GM21737 (cell line): ENCODE data around the gene PALLD.

ENCODE experiments used
- ATAC-seq: cut with Tn5 transposase; IDR thresholded peaks from one replicate; pipeline ENCODE4 v1.9.1; 2021; ENCODE audit warnings: mild to moderate bottlenecking, moderate library complexity; ENCODE audit not compliant: unreplicated experiment

PALLD gene

DNA sequence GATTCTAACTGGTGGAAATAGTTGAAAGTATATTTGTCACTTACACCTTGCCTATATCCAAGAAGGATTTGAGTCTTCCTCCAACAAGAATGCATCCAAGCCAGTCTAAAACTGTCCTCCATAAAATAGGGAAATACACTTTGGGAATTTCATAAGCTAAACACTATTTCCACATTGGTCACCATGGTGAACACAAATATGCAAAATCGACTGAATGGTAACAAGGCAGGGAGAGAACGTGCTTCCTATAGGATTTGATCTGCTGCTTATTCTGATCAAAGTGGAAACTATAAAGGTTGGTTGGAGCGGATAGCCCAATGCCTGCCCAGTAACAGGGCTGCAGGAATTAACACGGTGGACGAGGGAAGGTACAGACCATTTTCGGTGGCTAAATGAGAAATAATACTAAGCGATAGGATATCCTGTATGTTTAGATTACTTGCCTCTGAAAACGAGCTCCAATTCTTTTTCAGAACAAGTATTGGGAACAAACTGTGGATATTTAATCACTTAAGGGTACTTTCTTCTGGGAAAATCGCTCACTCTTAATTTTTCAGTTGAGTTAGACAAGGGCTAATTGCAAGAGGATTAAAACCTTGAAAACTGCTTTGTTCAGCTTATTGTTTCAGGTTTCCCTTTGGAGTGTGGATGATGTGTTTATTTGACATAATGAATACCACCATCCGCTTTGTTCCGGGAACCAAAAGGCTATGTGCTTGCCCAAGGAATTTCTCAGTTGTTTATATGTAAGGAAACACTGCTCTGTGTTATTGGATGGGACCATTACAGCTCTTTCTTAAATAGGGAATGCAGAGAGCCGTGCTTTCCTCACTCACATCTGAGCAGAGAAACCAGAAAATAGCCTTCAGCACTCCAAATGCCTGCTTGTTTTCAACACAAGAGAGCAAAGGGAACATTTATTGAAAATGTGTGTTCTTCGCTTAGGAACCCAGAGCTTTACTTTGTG, 318.8 kb downstream of the PALLD start:
- no peak for ATAC-seq

DNA sequence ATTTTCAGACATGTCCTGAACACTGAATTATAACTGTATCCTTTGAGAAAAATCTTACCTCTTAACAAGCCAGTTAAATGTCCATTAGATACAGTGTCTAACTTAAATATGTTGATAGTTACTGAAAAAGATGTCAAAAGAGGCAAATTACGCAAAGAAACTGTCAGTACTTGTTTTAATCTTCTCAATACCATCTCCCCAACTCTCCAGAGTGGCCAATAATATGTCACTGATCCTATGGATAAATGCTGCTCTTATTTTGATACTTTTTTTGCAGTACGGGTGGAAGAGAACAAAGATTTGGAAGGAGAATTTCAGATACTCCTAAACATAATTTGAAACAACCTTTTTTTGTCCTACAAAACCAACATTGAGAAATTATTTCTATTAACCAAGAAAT, 320.5 kb downstream of the PALLD start:
- ATAC-seq: no peak

DNA sequence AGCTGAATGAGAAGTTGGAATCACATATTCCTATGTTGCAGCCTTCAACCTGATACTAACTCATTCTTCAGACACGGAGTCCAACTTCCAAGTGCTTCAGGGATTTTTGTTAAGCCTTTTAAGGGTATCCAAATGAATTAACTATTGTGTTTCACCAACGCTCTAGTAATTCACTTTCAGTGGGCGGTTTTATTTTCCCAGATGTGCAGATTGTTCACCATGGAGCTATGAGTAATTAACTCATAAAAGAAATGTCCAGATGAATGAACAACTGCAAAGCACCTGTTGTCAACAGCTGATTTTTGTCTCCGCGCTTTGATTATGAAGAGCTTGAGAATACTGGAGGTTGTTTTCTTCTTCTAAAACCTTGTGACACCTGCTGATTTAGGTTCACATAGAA, 325.6 kb downstream of the PALLD start:
- ATAC-seq: no peak

DNA sequence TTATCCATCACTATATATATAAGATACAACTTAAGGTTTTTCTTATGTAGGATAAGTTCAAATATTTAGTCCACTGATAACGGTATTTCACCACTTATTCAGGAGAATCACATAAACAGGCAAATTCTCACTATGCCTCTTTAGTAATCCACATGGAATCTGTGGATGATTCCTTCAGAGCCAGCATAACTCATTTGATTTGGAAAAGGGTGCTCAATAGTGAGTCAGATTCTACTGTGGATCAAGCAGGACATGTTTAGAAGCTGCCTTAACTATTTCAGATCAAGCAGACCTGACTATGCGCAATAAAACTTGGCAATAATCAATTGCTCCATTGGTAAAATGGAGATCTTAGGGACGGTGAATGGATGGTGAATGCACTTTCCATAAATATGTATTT, 329.1 kb downstream of the PALLD start:
- ATAC-seq: no peak

DNA sequence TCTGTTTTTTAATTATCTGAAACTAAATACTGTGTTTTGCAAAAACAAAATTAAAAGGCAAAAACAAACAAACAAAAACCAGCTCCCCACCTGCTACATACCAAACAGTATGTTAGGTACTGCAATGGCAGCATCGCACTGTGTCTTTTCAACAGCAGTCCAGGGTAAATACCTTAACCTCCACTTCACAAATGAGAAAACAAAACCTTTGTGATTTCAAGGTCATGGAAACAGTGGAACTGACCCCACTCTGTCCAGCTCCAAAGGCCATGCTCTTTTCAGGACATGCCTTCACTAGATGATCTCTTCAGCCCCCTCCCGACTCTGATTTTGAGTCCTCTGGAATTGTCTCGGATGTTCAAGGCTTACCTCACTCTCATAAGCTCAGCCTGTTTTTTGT, 329.8 kb downstream of the PALLD start:
- ATAC-seq: no peak

DNA sequence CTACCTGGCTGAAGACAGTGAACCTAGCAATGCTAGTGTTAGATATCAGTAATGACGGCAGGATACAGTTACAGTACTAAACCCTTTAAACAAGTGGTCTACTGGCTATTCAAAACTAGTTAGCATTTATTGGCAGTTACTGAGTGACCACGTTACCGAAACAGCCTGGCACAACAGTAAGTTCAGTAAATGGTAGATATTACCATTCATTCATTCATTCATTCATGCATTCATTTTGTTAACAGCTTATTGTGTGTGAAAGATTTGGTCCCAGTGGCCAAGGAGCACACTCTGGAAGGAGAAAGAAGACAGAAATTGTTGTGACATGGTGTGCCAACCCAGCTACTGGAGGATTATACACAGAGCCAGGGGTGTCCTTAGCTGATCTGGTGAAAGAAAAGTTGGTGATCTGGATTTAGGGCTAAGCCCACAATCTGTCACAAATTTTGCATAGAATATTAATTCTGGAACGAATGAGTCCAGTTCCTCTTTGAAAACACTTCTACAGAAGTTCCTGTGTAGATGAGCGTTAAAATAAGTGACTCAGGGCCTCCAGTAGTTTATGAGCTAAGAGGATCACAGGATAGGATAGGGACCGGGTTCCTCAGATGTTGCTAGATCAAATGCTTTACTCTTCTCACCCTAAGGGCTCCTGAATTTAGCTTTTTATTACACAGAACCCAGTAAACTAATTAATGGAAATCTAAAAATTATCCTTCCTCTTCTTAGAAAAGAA, 334.1 kb downstream of the PALLD start:
- ATAC-seq: no peak

DNA sequence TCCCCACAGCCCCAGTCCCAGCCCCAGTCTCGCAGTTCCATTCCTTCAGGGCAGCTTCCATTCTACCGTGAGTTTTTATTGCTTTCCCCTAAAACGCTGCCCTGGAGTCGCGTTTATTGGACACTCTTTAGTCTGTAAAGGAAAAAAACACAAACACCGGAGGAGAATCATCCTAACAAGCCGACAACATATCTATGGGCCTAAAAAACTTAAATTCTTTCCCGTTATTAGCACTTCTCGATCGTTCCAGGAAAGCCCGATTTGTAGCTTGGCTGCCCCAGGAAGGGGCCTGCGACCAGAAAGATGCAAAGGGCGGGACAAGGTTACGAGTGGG, 334.7 kb downstream of the PALLD start:
- no peak for ATAC-seq

DNA sequence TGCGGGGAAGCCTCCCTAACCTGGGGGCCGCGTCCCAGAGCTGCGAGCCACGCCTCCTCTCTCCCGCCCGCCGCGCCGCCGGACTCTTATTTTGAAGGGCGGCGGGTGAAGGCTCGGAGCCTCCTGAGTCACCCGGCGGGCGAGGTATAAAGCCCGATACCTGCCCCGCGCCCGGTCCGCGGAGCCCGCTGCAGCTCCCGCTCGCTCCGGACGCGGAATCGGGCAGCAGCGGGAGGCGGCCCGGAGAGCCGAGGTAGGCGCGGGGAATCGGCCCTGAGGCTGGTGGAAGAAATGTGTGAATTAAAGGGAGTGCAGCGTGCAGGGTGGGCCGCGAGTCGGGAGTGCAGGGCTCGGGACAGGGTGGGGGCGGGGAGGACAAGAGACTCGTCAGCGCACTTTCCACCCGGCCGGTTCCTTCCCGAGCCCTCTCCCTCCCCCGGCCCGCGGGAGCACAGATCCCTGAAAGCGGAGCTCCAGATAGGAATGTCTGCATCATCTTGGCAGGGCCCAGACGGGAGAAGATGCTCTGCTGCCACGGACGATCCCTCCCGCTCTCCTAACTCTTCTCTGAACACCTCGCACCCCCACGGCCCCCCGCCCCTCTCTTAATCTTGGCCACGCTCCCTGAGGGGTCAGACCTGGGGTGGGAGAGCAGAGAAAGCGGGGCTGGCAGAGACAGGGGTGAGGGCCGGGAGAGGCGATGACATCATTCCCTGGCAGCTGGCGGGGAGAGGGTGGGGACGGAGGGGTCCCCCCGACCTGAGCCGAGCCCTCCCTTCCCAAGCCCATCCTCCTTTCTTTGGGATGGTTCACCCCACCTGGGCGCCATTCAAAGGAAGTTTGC, 335.3 kb downstream of the PALLD start:
- ATAC-seq: peak; percentile 95

DNA sequence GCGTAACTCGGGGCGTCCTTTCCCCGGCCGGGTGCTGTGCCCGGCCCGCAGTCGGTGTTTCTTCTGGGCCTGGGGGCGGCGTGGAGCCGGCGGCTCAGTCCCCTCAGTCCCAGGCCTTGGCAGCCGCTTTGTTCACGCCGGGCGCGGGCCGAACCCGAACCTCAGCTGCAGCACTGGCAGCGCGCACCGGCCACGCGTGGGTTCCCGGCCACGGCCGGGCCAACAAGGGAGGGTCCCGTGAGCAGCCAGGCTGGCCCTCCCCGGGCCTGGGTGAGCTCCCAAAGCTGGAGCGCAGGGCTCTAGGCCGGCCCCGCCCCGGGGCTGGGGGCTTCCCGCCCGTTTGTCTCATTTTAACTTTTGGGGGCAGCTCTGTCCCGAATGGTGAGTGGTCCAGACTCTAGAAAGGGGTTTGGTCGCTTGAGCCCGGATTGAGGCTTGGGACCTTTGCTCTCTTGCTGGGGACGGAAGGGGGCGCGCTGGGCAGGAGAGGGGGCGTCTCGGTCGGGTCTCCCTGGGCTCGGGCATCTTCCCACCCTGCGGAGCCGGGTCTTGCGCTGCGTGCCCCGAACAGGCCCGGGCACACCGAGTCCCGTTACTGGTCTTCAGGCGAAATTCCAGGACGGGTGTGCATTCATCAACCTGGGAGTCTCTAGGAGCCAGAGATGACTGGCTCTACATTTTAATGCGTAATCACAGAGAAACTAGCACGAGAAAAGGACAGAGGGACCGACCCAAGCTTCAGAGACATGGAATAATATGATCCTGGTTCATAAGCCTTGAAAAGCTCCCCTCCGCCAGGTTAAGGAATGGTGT, 336.1 kb downstream of the PALLD start:
- ATAC-seq: no peak

DNA sequence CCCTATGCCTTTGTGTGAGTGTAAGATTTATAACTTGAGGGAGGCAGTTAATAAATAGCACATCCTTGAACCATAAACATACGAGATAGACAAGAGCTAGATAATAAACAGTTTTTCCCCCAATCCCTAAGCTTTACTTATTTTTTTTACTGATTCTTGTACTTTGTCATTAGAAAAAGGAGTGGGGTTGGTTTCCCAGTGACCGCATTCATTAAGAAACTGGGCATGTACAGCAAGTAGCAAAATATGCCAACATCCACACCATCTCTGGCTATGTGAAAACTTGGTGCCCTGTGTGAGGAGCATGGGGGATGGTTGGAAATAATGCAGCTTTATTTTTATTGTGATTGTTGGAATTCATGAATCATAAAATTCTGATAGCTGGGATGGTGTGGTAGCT, 337.0 kb downstream of the PALLD start:
- ATAC-seq: no peak

DNA sequence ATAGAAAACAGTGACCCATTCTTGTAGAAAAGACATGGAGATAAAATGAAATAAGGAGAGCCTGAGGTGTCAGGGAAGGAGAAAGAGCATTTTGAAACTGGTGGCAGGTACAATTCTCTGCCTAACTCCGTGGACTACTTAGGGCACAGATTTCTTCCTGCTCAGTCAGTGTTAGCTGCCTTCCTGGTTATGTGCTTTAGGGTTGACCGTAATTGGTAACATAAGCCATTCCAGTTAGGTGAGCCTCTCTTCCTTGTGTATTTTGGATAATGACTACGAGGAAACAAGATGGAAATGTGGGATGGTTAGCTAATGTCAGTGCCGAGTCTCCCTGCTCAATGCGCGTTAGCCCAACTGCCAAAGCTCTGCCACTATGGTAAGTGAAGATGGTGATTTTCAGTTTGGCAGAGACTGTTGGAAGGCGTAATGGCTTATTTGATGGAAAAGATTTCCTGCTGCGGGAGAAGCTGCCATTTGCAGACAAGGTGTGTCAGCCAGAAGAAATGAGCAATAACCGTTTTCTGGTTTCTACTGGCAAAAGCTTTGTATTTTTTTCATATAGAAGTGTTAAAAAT, 339.1 kb downstream of the PALLD start:
- ATAC-seq: no peak

DNA sequence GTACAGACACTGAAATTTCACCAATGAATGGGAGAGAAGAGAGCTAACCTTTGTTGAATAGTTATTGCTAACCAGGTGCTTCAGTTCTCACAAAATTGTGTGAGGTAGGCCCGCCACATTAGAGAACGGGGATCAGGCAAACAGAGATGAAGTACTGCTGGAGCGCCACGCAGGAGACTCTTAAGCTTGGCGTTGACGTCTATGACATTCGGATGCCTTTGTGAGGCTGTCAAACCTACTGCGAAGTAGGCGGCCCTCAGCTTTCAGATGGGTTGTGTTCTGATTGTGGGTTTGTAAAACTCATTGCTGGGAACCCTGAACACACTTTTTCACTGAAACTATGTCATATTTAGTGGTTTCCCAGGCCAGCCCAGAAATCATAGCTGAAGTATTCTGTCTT, 339.6 kb downstream of the PALLD start:
- no peak for ATAC-seq

DNA sequence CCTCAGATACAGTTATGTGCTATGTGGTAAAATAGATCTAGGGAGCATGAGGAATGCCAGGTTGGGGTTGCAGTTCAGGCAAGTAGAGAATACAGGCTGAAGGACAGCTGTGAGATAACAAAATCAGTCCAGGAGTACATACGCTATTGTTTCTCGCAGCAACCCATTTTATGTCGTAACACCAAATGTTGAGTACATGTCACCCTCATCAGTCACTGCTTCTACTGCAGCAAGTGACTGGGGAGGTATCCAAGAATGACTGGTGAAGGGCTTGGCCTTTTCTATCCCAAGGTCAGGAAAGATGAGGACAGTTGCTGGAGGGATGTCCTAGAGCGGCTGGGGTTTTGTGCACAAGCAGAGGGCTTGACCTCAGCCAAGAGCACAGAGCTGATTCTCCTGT, 341.1 kb downstream of the PALLD start:
- ATAC-seq: no peak

DNA sequence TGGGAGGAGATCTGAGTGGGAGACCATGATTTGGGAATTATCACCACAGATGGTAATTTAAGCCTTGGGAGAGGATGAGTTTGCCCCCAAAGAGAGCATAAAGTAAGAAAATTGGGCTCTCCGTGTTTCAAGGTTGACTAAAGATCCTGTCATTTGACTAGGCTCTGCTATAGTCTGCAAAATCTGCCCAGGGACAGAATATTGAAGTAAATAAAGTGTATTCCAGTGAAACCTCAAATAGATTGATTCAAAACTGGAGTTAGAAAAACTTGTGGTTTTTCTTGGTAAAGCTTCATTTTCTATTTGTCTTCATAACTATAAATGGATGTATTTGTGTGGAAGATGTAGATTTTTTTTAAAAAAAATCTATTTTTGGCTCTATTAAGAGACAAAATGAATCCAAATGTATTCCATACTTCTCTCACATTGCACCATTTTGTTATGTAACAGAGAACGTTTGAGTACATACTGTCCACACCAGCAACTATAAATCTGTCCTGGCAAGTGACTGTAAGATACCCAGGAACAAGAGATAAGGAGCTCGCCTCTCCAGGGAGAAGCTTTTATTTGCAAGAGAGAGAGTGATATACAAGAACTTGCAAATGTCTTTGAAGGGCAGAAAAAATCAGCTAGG, 343.0 kb downstream of the PALLD start:
- no peak for ATAC-seq

DNA sequence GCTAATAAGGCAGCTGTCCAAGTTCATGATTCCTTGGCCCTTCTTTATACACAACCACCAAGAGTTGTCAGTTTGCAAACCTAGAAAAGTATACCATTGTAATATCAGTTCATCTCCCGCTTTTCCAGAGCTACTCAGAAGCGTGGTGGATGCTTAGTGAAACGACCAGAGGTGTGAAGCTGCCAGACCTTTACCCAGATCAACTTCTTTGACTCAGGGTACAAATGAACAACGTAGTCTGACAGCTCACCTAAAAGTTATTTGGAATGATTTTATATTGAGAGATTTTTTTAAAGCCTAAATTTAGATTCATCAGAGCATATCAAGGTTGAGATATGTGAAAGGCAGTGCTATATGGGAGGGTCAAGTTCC, 343.5 kb downstream of the PALLD start:
- no peak for ATAC-seq

DNA sequence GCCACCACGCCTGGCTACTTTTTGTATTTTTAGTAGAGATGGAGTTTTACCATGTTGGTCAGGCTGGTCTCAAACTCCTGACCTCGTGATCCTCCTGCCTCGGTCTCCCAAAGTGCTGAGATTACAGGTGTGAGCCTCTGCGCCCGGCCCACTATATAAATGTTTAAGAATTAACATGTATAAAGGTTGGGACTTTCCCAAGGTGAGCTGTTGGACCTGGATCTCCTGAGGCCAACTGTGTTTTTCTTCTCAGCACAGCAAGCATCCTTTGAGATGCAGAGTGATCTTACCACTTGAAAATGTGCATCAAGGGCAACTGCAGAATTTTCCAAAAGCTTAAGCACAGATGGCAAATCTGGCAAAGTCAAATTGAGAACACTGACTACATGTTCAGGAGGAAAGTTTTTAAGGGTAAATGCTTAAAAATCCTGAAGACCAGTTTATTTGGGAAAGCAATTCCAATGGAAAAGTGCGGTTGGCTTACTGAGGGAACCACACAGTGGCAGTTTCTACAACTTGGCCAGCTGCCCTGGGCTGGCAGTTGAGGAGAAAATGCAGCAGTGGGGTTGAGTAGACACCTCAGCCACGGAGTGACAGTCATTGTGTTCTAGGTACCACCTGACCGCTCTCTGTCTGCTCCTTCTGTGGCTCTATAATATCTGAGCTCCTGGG, 344.3 kb downstream of the PALLD start:
- no peak for ATAC-seq

DNA sequence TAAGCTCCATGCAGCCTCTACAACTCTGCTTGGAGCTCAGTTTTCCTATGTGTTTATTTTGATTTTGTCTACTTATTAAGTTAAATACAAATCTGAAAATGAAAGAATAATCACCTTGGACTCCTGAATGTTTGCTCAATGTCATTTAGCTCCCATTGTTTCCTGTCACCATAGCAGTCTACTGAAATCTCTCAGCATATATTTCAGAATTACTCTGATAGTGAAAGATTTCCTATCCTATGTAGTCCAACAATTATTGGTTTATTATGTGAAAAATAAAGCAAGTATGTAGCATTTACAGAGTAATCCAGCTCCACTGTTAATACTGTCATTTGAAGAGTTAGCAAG, 344.8 kb downstream of the PALLD start:
- no peak for ATAC-seq

DNA sequence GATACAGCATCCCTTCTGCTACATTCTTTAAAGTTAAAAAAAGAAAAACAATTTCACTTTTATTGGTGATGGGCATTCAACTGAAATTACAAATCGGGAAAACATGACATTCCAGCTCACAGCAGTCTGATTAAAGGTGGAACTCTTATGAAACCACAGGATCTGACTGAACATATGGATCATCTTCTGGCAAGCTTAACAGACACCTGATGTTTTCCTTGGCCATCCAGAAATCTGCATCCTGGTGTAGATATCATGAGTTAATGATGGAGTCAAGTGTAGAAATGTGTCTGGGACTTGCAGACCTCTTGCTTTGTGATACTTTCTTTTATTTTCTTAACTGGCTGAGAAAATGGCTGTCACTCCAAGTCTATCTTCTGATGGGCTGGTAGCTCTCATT, 345.3 kb downstream of the PALLD start:
- ATAC-seq: no peak

DNA sequence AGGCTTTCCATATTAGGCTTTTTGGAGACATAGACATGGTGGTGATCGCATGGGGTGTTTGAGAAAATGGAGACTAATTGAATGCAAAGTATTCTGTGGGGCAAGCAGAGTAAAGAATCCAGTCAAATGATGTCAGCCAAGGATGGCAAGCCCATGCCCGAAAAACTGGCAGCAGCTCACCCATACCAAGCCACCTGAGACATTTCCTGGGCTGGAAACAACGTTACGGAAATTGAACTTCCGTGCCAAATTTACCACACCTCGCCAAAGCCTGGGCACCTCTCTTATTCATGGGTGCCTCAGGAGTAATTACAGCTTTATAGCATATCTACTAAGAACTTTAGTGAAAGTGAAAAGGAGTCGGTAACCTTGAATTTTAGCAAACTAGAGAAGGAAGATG, 346.8 kb downstream of the PALLD start:
- ATAC-seq: no peak
